ENCODE data around the gene ELOA. TPM values are rescaled to one million over a fixed set of nuclear protein-coding genes. Genes with fewer than 3 reads are reported as not detected.
"Not testable (repeated sequence)": the region's sequence is repeated elsewhere in the genome, so short reads cannot be mapped to it uniquely, and the experiment has no call there.

Gene ELOA
- total and polyA plus RNA-seq, 9 of the 15 experiments (the other 6 are each of a cell fraction or from before 2014, with no cell fraction given): 31.9 to 98.6 (median 61.3) TPM

- peaks cover 5% of the 10 kb centered on the region for H3K9me1 ChIP-seq (ENCODE audit: control insufficient read depth, insufficient read depth, low read length)
- 84% methylated on average over 15 of the region's 21 CpGs for WGBS (ENCODE audit: insufficient coverage, low coverage, missing lambda C conversion rate)
These were observed 50.8 kb downstream of the ELOA start for GRCh38 chr1:23793861-23794731.

GRCh38 chr1:23794732-23795182 is 51.5 kb downstream of the ELOA start:
- CTCF ChIA-PET (ENCODE audit: low intra/inter-chr PET ratio): not testable (repeated sequence)

More at GRCh38 chr1:23793861-23794731, 50.8 kb downstream of the ELOA start:
- no peak for DNase-seq (ENCODE audit: extremely low read depth in 1 of 4, low spot score in 3 of 4)
- in situ Hi-C loops (cut with MboI): no loop called here
- peaks cover 61% of the 10 kb centered on the region for H3K36me3 ChIP-seq (ENCODE audit: control insufficient read depth, insufficient read depth, low read length)
- H3K9me3 ChIP-seq (replicated peaks; ENCODE audit: control insufficient read depth, insufficient read depth, low read depth, low read length): no peaks in the 10 kb centered on the region
- peaks cover 34 to 60% of the 10 kb centered on the region in 2 experiments for H3K4me1 ChIP-seq (replicated peaks in 1 of 2; ENCODE audit: control insufficient read depth in 2 of 2, insufficient read depth in 2 of 2, low read length in 2 of 2)
- no peaks in the 10 kb centered on the region for H3K27me3 ChIP-seq (ENCODE audit: control insufficient read depth in 2 of 2, insufficient read depth in 2 of 2, low read length in 2 of 2)
- H4K20me1 ChIP-seq (replicated peaks; ENCODE audit: control insufficient read depth, insufficient read depth, low read length): peaks cover 3% of the 10 kb centered on the region; the same call in 1 of the 2 replicates
- intact Hi-C loops (cut with micrococcal nuclease): no loop called here
- H2AFZ ChIP-seq (ENCODE audit: low read depth, low read length): no peak overlapping the region
- FAIRE-seq: no peak
- BruUV-seq (replicated peaks): no TSS peak
- POLR2A ChIA-PET: interaction anchor here (0.6 to 10.2 kb wide), 8 partner anchors 7 to 255 kb away, joined by 3 to 197 read pairs (median 4); partner anchors contain the start of genes GALE and PITHD1
- peaks cover 34% of the 10 kb centered on the region for H3K79me2 ChIP-seq (ENCODE audit: control insufficient read depth, insufficient read depth, low read length)
- ATAC-seq: no peak
- CTCF ChIA-PET (ENCODE audit: low intra/inter-chr PET ratio): no interaction called here
- peak overlapping the region in 1 of 2 experiments; percentile 92; a peak in 2 of 4 replicates for H3K9ac ChIP-seq (ENCODE audit: insufficient read depth in 1 of 2, low read depth in 2 of 2, low read length in 2 of 2)
- no peak overlapping the region for H3K4me2 ChIP-seq (ENCODE audit: insufficient read depth, low read length)
- TF ChIP-seq POLR2G (IDR thresholded peaks at IDR 0.05; ENCODE audit: low read depth, low read length) (peak; percentile 66), POLR2AphosphoS2 (IDR thresholded peaks at IDR 0.05; ENCODE audit: low read length) (peak; percentile 17; the same call in 1 of the 2 replicates), POLR2B (IDR thresholded peaks at IDR 0.05; ENCODE audit: low read depth, partially characterized antibody) (peak; percentile 44), MTA2 (IDR thresholded peaks at IDR 0.05; ENCODE audit: low read depth) (no peak)
- H3K4me3 ChIP-seq: no peak overlapping the region
- H3K27ac ChIP-seq (ENCODE audit: extremely low read depth, low read depth, low read length): no peak overlapping the region

More at GRCh38 chr1:23794732-23795182, 51.5 kb downstream of the ELOA start:
- Histone ChIP-seq H3K4me1 (replicated peaks in 1 of 2; ENCODE audit: control insufficient read depth in 2 of 2, insufficient read depth in 2 of 2, low read length in 2 of 2) (peaks cover 34 to 62% of the 10 kb centered on the region in 2 experiments), H3K36me3 (ENCODE audit: control insufficient read depth, insufficient read depth, low read length) (peaks cover 62% of the 10 kb centered on the region; the same call in 2 of the 3 replicates), H3K79me2 (ENCODE audit: control insufficient read depth, insufficient read depth, low read length) (peaks cover 41% of the 10 kb centered on the region)
- TF ChIP-seq POLR2A (conservative IDR thresholded peaks at IDR 0.05): peak; percentile 54; the same call in 1 of the 2 replicates
- TF ChIP-seq POLR2B (IDR thresholded peaks at IDR 0.05; ENCODE audit: low read depth, partially characterized antibody): peak; percentile 7
- peak; percentile 49; the same call in 1 of the 2 replicates for TF ChIP-seq ZNF592 (IDR thresholded peaks at IDR 0.05)
- peak; percentile 31; the same call in 1 of the 2 replicates for TF ChIP-seq TFAP4 (CRISPR knock-in tag; IDR thresholded peaks at IDR 0.05; ENCODE audit: borderline replicate concordance)
- 69% methylated on average over 3 of the region's 9 CpGs for WGBS (ENCODE audit: insufficient coverage, low coverage, missing lambda C conversion rate)
- ATAC-seq; H3K4me2 ChIP-seq (ENCODE audit: insufficient read depth, low read length); H3K27ac ChIP-seq (ENCODE audit: extremely low read depth, low read depth, low read length); DNase-seq (ENCODE audit: extremely low read depth in 1 of 4, low spot score in 3 of 4); H2AFZ ChIP-seq (ENCODE audit: low read depth, low read length); H4K20me1 ChIP-seq (replicated peaks; ENCODE audit: control insufficient read depth, insufficient read depth, low read length); in situ Hi-C loops (cut with MboI); FAIRE-seq; intact Hi-C loops (cut with micrococcal nuclease); H3K9ac ChIP-seq (ENCODE audit: insufficient read depth in 1 of 2, low read depth in 2 of 2, low read length in 2 of 2); H3K27me3 ChIP-seq (ENCODE audit: control insufficient read depth in 2 of 2, insufficient read depth in 2 of 2, low read length in 2 of 2); H3K4me3 ChIP-seq; H3K9me1 ChIP-seq (ENCODE audit: control insufficient read depth, insufficient read depth, low read length); H3K9me3 ChIP-seq (replicated peaks; ENCODE audit: control insufficient read depth, insufficient read depth, low read depth, low read length): not testable (repeated sequence)
- POLR2A ChIA-PET: interaction anchor here (0.9 to 10.2 kb wide), 2 partner anchors 15 to 20 kb away, joined by 3 to 197 read pairs; partner anchors contain the start of gene PITHD1
- TSS peak; percentile 15 for BruUV-seq (replicated peaks)

All from K562 (cell line).